SU-DHL-6 (cell line): ENCODE results near the gene ITIH3.

Experiments
- H2AFZ ChIP-seq: fragments of 200-600 bp; sonication (generic); 2 replicates; pipeline ENCODE4 v1.6.1; 2014; ENCODE audit warnings: low read depth, mild to moderate bottlenecking, moderate library complexity, mixed read lengths, antibody characterized with exemption, low read length; ENCODE audit not compliant: severe bottlenecking
- H3F3A ChIP-seq: fragments of 200-600 bp; shearing (Covaris generic); 2 replicates; pipeline ENCODE4 v1.6.0; 2016; ENCODE audit warnings: antibody characterized with exemption, mild to moderate bottlenecking; ENCODE audit not compliant: insufficient read depth
- H3K27ac ChIP-seq: fragments of 200-600 bp; sonication (generic); 2 replicates; pipeline ENCODE4 v1.5.1; 2016; ENCODE audit warnings: low read depth, mild to moderate bottlenecking, low read length, moderate library complexity, mixed read lengths
- H3K27me3 ChIP-seq: fragments of 200-600 bp; sonication (generic), shearing (Covaris generic); 2 replicates; pipeline ENCODE4 v1.6.0; 2014; ENCODE audit warnings: mild to moderate bottlenecking, low read length
- H3K36me3 ChIP-seq: fragments of 200-600 bp; sonication (generic); 2 replicates; pipeline ENCODE4 v1.6.1; 2014; ENCODE audit warnings: mild to moderate bottlenecking, low read length, mixed read lengths
- H3K4me2 ChIP-seq: fragments of 300-600, 200-600 bp; shearing (Covaris generic), sonication (generic); 2 replicates; pipeline ENCODE4 v1.6.0; 2014; ENCODE audit warnings: low read length, low read depth, mild to moderate bottlenecking; ENCODE audit not compliant: poor library complexity, severe bottlenecking
- H3K4me3 ChIP-seq: fragments of 200-600 bp; sonication (generic); 2 replicates; pipeline ENCODE4 v1.5.1; 2014; ENCODE audit warnings: antibody characterized with exemption, low read length, mild to moderate bottlenecking, mixed read lengths; ENCODE audit not compliant: insufficient read depth, poor library complexity, severe bottlenecking
- H3K79me2 ChIP-seq: fragments of 200-600 bp; sonication (generic); 2 replicates; pipeline ENCODE4 v1.6.1; 2014; ENCODE audit warnings: mild to moderate bottlenecking, low read length, moderate library complexity; ENCODE audit not compliant: insufficient read depth
- H3K9ac ChIP-seq: fragments of 200-600 bp; sonication (generic); 2 replicates; pipeline ENCODE4 v1.7.0; 2014; ENCODE audit warnings: mild to moderate bottlenecking, low read length
- H3K9me2 ChIP-seq: fragments of 200-600 bp; sonication (generic); replicated peaks from 2 replicates; pipeline ENCODE4 v1.6.1; 2014; ENCODE audit warnings: low read length; ENCODE audit not compliant: insufficient read depth
- H3K9me3 ChIP-seq: fragments of 200-600 bp; sonication (generic); 2 replicates; pipeline ENCODE4 v1.6.1; 2014; ENCODE audit warnings: low read length, mixed read lengths; ENCODE audit not compliant: insufficient read depth
- H4K20me1 ChIP-seq: fragments of 200-600 bp; sonication (generic); 2 replicates; pipeline ENCODE4 v1.6.1; 2014; ENCODE audit warnings: low read depth, mild to moderate bottlenecking, antibody characterized with exemption, low read length, moderate library complexity, mixed read lengths
- EZH2phosphoT487 ChIP-seq: fragments of 200-600 bp; sonication (generic), shearing (Covaris generic); conservative IDR thresholded peaks from 2 replicates; pipeline ENCODE4 v1.6.1; 2018; ENCODE audit warnings: mild to moderate bottlenecking, antibody characterized with exemption, low read length, moderate library complexity, mixed read lengths
- TF ChIP-seq, protein P1 (sequence below): fragments of 200-600 bp; sonication (generic); IDR thresholded peaks from one replicate; pipeline ENCODE4 v1.5.1; 2017; ENCODE audit warnings: antibody characterized with exemption, mild to moderate bottlenecking, low read length, moderate library complexity; ENCODE audit not compliant: insufficient read depth, poor library complexity, severe bottlenecking

ITIH3 gene

DNA sequence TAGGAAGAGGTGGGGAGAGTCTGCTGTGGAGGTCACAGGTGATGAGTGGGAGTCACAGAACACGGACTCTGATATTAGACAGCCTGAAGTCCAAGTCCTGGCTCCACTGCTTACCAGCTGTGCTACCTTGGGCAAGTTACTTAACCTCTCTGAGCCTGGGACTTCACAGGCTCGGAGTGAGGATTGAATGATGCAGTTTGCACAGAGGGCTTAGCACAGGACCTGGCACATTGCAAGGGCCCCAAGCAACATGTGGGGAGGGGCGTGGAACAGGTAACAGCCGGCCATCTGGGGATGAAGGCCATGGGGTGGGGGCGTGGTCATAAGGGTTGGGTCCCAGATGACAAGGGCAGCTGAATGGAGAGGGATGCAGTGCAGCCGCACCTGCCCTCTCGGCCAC is 4.3 kb upstream of the ITIH3 start:
- Histone ChIP-seq H4K20me1 (no peaks in the 10 kb centered on the region), H3K9me3 (no peaks in the 10 kb centered on the region), H3K4me3 (no peak overlapping the region), H3F3A (no peaks in the 10 kb centered on the region), H3K9me2 (no peaks in the 10 kb centered on the region), H3K27me3 (no peaks in the 10 kb centered on the region), H3K79me2 (no peaks in the 10 kb centered on the region), H3K9ac (no peak overlapping the region), H3K36me3 (no peaks in the 10 kb centered on the region), H3K27ac (no peak overlapping the region), H2AFZ (no peak overlapping the region), H3K4me2 (no peak overlapping the region)
- no peak for TF ChIP-seq EZH2phosphoT487

DNA sequence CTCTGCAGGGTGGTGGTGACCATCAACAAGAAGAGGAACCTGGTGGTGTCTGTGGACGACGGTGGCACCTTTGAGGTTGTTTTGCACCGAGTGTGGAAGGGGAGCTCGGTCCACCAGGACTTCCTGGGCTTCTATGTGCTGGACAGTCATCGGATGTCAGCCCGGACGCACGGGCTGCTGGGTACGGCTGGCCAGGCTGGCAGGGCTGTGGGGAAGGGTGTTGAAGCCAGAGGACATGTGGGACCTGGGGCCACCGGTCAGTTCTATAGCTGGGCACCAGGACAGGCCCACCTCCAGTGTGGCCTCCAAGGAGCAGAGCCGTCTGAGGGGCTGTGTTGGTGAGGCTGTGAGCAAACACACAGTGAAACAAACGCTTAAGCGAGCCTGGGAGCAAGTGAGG is 3.9 kb upstream of the ITIH3 start:
- Histone ChIP-seq H3K27me3 (no peaks in the 10 kb centered on the region), H3K9ac (no peak overlapping the region), H3K79me2 (no peaks in the 10 kb centered on the region), H2AFZ (no peak overlapping the region), H3K4me3 (no peak overlapping the region), H3F3A (no peaks in the 10 kb centered on the region), H4K20me1 (no peaks in the 10 kb centered on the region), H3K9me3 (no peaks in the 10 kb centered on the region), H3K27ac (no peak overlapping the region), H3K36me3 (no peaks in the 10 kb centered on the region), H3K4me2 (no peak overlapping the region), H3K9me2 (no peaks in the 10 kb centered on the region)
- TF ChIP-seq, protein P1, sequence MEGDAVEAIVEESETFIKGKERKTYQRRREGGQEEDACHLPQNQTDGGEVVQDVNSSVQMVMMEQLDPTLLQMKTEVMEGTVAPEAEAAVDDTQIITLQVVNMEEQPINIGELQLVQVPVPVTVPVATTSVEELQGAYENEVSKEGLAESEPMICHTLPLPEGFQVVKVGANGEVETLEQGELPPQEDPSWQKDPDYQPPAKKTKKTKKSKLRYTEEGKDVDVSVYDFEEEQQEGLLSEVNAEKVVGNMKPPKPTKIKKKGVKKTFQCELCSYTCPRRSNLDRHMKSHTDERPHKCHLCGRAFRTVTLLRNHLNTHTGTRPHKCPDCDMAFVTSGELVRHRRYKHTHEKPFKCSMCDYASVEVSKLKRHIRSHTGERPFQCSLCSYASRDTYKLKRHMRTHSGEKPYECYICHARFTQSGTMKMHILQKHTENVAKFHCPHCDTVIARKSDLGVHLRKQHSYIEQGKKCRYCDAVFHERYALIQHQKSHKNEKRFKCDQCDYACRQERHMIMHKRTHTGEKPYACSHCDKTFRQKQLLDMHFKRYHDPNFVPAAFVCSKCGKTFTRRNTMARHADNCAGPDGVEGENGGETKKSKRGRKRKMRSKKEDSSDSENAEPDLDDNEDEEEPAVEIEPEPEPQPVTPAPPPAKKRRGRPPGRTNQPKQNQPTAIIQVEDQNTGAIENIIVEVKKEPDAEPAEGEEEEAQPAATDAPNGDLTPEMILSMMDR = no peak
- TF ChIP-seq EZH2phosphoT487 = no peak

GRCh38 chr3:52791366-52791765 is 3.2 kb upstream of the ITIH3 start:
- Histone ChIP-seq H3K27me3 (no peaks in the 10 kb centered on the region), H3F3A (no peaks in the 10 kb centered on the region), H3K4me3 (no peak overlapping the region), H4K20me1 (no peaks in the 10 kb centered on the region), H3K9ac (no peak overlapping the region), H3K79me2 (no peaks in the 10 kb centered on the region), H2AFZ (no peak overlapping the region), H3K27ac (no peak overlapping the region), H3K4me2 (no peak overlapping the region), H3K9me2 (no peaks in the 10 kb centered on the region), H3K36me3 (no peaks in the 10 kb centered on the region), H3K9me3 (no peaks in the 10 kb centered on the region)
- TF ChIP-seq, protein P1 = no peak
- no peak for TF ChIP-seq EZH2phosphoT487

DNA sequence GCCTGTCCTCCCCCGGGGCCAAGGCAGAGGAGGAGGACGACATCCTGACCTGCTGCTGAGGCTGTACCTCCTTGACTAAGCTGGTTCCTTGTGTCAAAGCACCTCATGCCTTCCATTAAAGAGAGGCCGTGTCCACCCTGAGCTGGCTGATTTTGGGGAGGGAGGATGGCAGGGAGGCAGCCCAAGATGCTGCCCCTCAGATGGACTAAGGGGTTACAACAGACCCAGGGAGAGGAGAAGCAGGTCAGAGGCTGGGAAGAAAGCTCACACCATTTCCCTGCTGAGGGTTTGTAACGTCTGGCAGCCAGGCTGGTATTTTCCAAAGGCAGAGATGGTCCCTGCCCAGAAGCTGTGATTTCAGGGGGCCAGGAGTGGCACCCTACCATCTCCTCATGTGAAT is 2.7 kb upstream of the ITIH3 start:
- Histone ChIP-seq H2AFZ (no peak overlapping the region), H3K4me2 (no peak overlapping the region), H3K9me2 (no peaks in the 10 kb centered on the region), H3K9me3 (no peaks in the 10 kb centered on the region), H3K36me3 (no peaks in the 10 kb centered on the region), H3F3A (no peaks in the 10 kb centered on the region), H3K27me3 (no peaks in the 10 kb centered on the region), H3K9ac (no peak overlapping the region), H4K20me1 (no peaks in the 10 kb centered on the region), H3K4me3 (no peak overlapping the region), H3K27ac (no peak overlapping the region), H3K79me2 (no peaks in the 10 kb centered on the region)
- TF ChIP-seq, protein P1 = no peak
- TF ChIP-seq EZH2phosphoT487 = no peak
